IPS DF 6.9 (cell line): ENCODE measurements around the gene FMO4.
"Not testable (repeated sequence)": the region's sequence is repeated elsewhere in the genome, so short reads cannot be mapped to it uniquely, and the experiment has no call there.

ENCODE experiments used
- DNase-seq: peaks from one replicate; pipeline ENCODE4 v3.0.0-alpha.2; 2013; ENCODE audit warnings: low read depth, low spot score
- H3K27ac ChIP-seq: one replicate; pipeline ENCODE4 v1.5.1; 2013; ENCODE audit warnings: low read length, control low read depth
- H3K27me3 ChIP-seq: 2 replicates; pipeline ENCODE4 v1.6.1; 2013; ENCODE audit warnings: mild to moderate bottlenecking, low read length; ENCODE audit not compliant: control insufficient read depth, insufficient read depth
- H3K36me3 ChIP-seq: 2 replicates; pipeline ENCODE4 v1.6.1; 2013; ENCODE audit warnings: low read length; ENCODE audit not compliant: control insufficient read depth, insufficient read depth
- H3K4me1 ChIP-seq: 2 replicates; pipeline ENCODE4 v1.6.1; 2013; ENCODE audit warnings: low read length; ENCODE audit not compliant: control insufficient read depth, insufficient read depth
- H3K4me3 ChIP-seq: 2 replicates; pipeline ENCODE4 v1.5.1; 2013; ENCODE audit warnings: mild to moderate bottlenecking, low read length
- H3K9me3 ChIP-seq: 2 replicates; pipeline ENCODE4 v1.6.1; 2013; ENCODE audit warnings: low read length, inconsistent platforms; ENCODE audit not compliant: control insufficient read depth, insufficient read depth
- WGBS: extraction: QIAGEN DNeasy Blood & Tissue Kit; methylation state at CpG from one replicate; pipeline ENCODE4 v1.1.7; 2013; ENCODE audit warnings: mixed read lengths, missing lambda C conversion rate; ENCODE audit not compliant: insufficient read length, insufficient coverage; 5-methylcytosine and 5-hydroxymethylcytosine counted together

The FMO4 gene

DNA sequence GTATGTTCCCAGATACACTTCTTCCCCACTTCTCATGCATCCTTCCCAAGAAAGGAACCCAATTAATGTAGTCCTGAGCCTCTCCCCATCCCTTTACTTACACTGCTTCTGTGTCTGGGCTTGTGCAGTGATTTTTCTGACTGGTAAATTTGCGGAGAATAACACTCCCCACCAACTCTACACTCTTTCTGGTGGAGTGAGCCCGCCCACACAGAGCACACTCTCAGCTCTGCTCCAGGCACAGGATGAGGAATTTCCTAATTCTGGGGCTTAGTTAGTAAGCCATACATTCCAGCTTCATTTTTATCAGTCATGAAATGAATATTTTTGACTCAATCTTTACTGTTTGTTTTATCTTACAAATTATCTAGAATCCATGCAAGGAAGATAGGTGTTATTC is 38.6 kb downstream of the FMO4 start:
- DNase-seq = no peak
- no peak overlapping the region for H3K27ac ChIP-seq
- no peaks in the 10 kb centered on the region for H3K36me3 ChIP-seq
- H3K27me3 ChIP-seq = no peaks in the 10 kb centered on the region
- H3K4me3 ChIP-seq = no peak overlapping the region
- no CpG with 5 or more reads among the region's 2 CpGs for WGBS
- no peaks in the 10 kb centered on the region for H3K9me3 ChIP-seq
- no peaks in the 10 kb centered on the region; the same call in 1 of the 2 replicates for H3K4me1 ChIP-seq

DNA sequence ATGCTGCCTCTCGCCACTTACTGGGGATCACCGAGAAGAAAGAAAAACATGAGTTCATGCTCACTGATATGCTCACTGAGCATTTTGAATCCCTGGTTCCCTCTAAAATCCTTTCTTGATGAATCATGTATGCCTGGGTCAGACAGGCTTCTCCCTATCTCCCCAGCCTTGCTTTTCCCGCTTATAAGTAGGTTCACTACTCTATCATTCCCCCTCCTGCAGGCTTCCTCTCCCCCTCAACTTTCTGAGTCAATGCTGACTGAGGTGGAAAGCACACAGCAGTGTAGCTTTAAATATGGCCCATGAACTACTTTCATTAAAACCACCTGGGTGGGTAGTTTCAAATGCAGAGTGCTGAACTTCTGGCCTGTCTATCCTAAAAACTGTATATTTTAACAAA is 41.7 kb downstream of the FMO4 start:
- no peak for DNase-seq
- no peaks in the 10 kb centered on the region; the same call in 1 of the 2 replicates for H3K4me1 ChIP-seq
- no peaks in the 10 kb centered on the region for H3K27me3 ChIP-seq
- no CpG with 5 or more reads among the region's 3 CpGs for WGBS
- no peaks in the 10 kb centered on the region for H3K36me3 ChIP-seq
- H3K27ac ChIP-seq = no peak overlapping the region
- H3K4me3 ChIP-seq = no peak overlapping the region
- H3K9me3 ChIP-seq = no peaks in the 10 kb centered on the region

DNA sequence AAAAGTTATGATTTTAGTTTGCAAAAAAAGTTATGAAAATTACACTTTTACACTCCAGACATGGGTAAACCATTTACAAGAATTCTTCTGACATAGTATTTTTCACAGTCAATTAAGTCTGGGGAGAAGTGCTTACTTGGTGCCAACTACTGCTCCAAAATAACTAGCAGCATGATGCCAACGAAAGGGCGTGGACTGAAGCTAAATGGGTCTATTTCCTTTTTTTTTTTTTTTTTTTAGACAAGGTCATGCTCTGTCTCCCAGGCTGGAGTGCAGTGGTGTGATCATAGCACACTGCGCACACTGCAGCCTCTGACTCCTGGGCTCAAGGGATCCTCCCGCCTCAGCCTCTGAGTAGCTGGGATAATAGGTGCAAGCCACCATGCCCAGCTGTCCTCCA is 43.2 kb downstream of the FMO4 start:
- no CpG with 5 or more reads among the region's 4 CpGs for WGBS

DNA sequence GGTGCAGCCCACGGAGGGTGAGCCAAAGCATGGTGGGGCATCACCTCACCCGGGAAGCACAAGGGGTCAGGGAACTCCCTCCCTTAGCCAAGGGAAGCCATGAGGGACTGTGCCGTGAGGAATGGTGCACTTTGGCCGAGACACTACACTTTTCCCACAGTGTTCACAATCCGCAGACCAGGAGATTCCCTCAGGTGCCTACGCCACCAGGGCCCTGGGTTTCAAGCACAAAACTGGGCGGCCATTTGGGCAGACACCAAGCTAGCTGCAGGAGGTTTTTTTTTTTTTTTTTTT is 45.3 kb downstream of the FMO4 start:
- not testable (repeated sequence) for H3K36me3 ChIP-seq, H3K27me3 ChIP-seq, DNase-seq, H3K27ac ChIP-seq, H3K4me3 ChIP-seq, H3K9me3 ChIP-seq, H3K4me1 ChIP-seq
- WGBS = no CpG with 5 or more reads among the region's 7 CpGs

More for the DNA sequence above, 43.2 kb downstream of the FMO4 start:
- no peaks in the 10 kb centered on the region for H3K9me3 ChIP-seq
- no peaks in the 10 kb centered on the region for H3K36me3 ChIP-seq
- DNase-seq = no peak
- H3K27me3 ChIP-seq = no peaks in the 10 kb centered on the region
- H3K4me3 ChIP-seq = no peak overlapping the region
- H3K4me1 ChIP-seq = no peaks in the 10 kb centered on the region; the same call in 1 of the 2 replicates
- H3K27ac ChIP-seq = no peak overlapping the region

DNA sequence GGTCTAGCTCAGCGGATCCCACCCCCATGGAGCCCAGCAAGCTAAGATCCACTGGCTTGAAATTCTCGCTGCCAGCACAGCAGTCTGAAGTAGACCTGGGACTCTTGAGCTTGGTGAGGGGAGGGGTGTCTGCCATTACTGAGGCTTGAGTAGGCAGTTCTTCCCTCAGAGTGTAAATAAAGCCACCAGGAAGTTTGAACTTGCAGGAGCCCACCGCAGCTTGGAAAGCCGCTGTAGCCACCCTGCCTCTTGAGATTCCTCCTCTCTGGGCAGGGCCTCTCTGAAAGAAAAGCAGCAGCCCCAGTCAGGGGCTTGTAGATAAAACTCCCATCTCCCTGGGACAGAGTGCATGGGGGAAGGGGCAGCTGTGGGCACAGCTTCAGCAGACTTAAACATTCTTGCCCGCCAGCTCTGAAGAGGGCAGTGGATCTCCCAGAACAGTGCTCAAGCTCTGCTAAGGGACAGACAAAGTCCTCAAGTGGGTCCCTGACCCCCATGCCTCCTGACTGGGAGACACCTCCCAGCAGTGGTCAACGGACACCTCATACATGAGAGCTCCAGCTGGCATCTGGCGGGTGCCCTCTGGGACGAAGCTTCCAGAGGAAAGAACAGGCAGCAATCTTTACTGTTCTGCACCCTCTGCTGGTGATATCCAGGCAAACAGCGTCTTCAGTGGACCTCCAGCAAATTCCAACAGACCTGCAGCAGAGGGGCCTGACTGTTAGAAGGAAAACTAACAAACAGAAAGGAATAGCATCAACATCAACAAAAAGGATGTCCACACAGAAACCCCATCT is 45.9 kb downstream of the FMO4 start:
- H3K4me3 ChIP-seq, H3K4me1 ChIP-seq, DNase-seq, H3K9me3 ChIP-seq, H3K27ac ChIP-seq, H3K36me3 ChIP-seq, H3K27me3 ChIP-seq: not testable (repeated sequence)
- no CpG with 5 or more reads among the region's 9 CpGs for WGBS

DNA sequence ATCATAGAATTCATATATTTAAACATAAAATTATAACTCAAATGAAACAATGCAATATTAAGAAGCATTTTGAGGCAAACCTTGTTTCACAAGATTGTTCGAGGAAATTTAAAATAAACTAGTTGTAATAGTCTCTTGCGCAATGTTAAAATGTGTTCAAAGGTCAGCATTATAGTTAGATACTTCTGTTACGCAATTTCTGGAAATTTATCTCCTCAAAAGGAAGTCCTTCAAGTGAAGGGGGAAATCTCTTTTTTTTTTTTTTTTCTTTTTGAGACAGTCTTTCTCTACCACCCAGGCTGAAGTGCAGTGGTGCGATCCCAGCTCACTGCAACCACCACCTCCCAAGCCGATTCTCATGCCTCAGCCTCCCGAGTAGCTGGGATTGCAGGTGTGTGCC is 52.1 kb downstream of the FMO4 start:
- H3K9me3 ChIP-seq = no peaks in the 10 kb centered on the region
- no peak overlapping the region for H3K27ac ChIP-seq
- H3K36me3 ChIP-seq = no peaks in the 10 kb centered on the region
- DNase-seq = no peak
- no peaks in the 10 kb centered on the region for H3K27me3 ChIP-seq
- H3K4me3 ChIP-seq = no peak overlapping the region
- no peaks in the 10 kb centered on the region for H3K4me1 ChIP-seq
- no CpG with 5 or more reads among the region's 6 CpGs for WGBS

DNA sequence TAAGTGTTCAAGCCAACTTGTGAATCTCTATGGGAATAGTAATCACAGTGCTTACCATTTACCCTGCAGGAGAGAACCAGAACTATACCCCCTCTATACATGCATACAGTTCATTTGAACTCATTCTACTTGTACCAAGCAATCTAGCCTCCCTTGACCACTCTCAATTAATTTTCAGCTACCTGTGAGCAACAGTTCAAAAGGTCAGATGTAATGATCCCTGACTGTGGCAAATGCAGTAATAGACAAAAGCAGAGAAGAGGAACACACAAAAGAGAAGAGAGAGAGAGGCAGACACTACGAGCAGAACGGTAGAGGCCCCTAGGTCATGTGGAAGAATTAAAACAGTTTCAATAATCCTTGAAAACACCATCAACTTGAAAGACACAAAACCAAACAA is 52.8 kb downstream of the FMO4 start:
- Histone ChIP-seq H3K27ac (no peak overlapping the region), H3K4me3 (no peak overlapping the region), H3K4me1 (no peaks in the 10 kb centered on the region), H3K9me3 (no peaks in the 10 kb centered on the region), H3K27me3 (no peaks in the 10 kb centered on the region), H3K36me3 (no peaks in the 10 kb centered on the region)
- WGBS = no CpG with 5 or more reads among the region's 2 CpGs
- no peak for DNase-seq

DNA sequence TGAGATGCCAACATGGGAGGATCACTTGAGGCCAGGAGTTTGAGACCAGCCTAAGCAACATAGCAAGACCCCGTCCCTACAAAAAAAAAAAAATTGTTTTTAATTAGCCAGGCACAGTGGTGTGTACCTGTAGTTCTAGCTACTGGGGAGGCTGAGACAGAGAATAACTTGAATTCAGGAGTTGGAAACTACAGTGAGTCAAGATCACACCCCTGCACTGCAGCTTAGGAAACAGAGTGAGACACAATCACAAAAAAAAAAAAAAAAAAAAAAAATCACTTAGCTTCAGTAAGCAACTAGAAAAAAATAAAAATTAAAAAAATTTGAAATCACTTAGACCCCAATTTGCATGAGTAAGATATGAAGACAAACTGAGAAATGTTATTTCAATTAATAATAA is 53.5 kb downstream of the FMO4 start:
- no CpG with 5 or more reads among the region's 1 CpG for WGBS

DNA sequence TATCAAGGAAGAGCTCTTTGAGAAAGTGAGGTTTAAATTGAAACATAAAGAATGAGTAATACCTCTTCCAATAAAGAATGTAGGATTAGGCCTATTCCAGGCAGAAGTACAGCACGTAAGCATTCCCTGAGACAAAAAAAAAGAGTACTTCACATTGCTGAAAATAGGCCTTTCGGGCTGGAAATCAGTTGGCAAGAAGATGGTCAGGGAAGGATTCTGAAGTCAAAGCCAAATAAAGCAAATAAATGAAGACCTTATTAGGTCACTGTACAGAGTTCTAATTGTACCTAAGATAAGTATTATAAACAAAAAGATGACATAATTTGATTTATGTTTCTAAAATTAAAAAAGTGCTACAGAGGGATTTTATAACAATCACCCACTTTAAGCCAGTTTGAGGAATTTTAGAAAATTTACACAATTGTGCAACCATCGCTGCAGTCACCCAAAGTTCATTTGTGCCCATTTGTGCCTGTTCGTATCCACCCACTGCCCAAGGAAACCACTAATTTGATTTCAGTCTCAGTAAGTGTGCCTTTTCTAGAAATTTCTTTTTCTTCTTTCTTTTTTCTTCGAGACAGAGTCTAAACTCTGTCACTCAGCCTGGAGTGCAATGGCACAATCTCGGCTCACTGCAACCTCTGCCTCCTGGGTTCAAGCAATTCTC is 58.6 kb downstream of the FMO4 start:
- Histone ChIP-seq H3K27ac (no peak overlapping the region), H3K4me1 (no peaks in the 10 kb centered on the region), H3K27me3 (no peaks in the 10 kb centered on the region), H3K36me3 (no peaks in the 10 kb centered on the region), H3K9me3 (no peaks in the 10 kb centered on the region), H3K4me3 (no peak overlapping the region)
- WGBS = no CpG with 5 or more reads among the region's 6 CpGs
- DNase-seq = no peak

More for the DNA sequence above, 53.5 kb downstream of the FMO4 start:
- Histone ChIP-seq H3K27me3 (no peaks in the 10 kb centered on the region), H3K36me3 (no peaks in the 10 kb centered on the region), H3K9me3 (no peaks in the 10 kb centered on the region), H3K27ac (no peak overlapping the region), H3K4me3 (no peak overlapping the region), H3K4me1 (no peaks in the 10 kb centered on the region)
- no peak for DNase-seq

DNA sequence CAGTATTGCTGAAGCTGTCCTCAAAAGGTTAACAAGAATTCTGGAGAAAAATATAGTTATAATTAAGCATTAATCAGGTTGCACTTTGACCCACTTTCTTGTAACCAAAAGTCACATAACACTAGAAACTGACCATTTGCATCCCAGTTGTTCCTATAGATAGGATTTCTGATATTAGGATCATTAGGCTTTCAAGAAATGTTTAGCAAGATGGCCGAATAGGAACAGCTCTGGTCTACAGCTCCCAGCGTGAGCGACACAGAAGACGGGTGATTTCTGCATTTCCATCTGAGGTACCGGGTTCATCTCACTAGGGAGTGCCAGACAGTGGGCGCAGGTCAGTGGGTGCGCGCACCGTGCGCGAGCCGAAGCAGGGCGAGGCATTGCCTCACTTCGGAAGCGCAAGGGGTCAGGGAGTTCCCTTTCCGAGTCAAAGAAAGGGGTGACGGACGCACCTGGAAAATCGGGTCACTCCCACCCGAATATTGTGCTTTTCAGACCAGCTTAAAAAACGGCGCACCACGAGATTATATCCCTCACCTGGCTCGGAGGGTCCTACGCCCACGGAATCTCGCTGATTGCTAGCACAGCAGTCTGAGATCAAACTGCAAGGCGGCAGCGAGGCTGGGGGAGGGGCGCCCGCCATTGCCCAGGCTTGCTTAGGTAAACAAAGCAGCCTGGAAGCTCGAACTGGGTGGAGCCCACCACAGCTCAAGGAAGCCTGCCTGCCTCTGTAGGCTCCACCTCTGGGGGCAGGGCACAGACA is 59.6 kb downstream of the FMO4 start:
- WGBS = no CpG with 5 or more reads among the region's 32 CpGs

More for the DNA sequence above, 59.6 kb downstream of the FMO4 start:
- H3K9me3 ChIP-seq, H3K27ac ChIP-seq, DNase-seq, H3K36me3 ChIP-seq, H3K4me3 ChIP-seq, H3K27me3 ChIP-seq, H3K4me1 ChIP-seq: not testable (repeated sequence)
